Activated CD8-positive, alpha-beta memory T cell treated with anti-CD3 and anti-CD28 coated beads, Interleukin-2, amount 50 U/mL, for 1 hour (primary cell): ENCODE results near the gene IFI6.
A peak's percentile ranks its signal among the peaks of the same experiment; 100 is the strongest.

Source experiments
- DNase-seq: peaks from one replicate; pipeline ENCODE4 v3.0.0-alpha.2; 2020; ENCODE audit errors: extremely low read depth

IFI6 gene

DNA sequence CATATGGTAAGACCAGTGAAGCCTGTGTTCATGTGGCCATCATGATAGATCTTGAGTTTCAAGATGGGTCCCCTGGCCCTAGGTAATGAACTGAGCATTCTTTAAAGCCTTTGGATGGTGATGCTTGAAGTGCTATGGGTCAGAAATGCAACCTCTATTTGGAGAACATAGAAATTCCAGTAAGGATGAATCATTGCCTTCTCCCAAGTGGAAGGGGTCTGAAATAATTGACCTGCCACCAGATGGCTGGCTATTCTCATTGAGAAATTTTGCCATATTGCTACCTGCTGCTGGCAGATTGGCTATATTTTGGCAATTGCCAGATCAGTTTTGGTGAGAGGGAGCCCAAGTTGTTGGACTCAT is 739 bp upstream of the IFI6 start:
- no peak for DNase-seq

GRCh38 chr1:27669876-27670275 is 2.1 kb downstream of the IFI6 start:
- DNase-seq, result no peak

DNA sequence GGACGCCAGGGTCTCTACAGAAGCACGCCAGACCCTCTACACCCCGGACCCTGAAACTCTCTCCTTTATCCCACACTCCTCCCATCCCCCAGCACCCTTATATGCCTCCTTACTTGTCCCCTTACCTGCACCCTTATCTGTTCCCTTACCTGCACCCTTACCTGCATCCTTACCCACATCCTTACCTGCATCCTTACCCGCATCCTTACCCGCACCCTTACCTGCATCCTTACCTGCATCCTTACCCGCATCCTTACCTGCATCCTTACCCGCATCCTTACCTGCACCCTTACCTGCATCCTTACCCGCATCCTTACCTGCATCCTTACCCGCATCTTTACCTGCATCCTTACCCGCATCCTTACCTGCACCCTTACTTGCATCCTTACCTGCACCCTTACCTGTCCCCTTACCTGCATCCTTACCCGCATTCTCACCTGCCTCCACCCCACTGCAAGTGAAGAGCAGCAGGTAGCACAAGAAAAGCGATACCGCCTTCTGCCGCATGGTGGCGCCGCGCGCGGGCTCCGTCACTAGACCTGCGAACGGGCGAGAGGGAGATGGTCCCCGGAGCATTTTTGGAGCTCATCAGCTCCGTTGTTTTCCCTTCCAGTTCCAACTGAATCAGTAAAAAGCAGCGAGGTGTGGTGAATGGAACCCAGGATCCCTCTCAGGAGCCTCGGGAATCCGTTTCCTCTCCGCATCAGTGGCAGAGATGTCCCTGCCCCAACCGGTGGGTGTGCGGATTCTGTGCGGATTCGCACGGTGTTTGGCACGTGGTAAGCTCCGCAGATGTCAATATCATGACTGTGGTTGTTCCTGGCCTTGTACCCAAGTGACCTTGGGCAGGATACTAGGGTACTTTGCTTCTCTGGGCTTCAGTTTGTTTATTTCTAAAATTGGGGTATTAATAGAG is 2.9 kb downstream of the IFI6 start:
- DNase-seq, result peak; percentile 38

GRCh38 chr1:27668121-27668807 is 3.7 kb downstream of the IFI6 start:
- DNase-seq, result no peak

GRCh38 chr1:27666791-27667254 is 5.2 kb downstream of the IFI6 start:
- no peak for DNase-seq

DNA sequence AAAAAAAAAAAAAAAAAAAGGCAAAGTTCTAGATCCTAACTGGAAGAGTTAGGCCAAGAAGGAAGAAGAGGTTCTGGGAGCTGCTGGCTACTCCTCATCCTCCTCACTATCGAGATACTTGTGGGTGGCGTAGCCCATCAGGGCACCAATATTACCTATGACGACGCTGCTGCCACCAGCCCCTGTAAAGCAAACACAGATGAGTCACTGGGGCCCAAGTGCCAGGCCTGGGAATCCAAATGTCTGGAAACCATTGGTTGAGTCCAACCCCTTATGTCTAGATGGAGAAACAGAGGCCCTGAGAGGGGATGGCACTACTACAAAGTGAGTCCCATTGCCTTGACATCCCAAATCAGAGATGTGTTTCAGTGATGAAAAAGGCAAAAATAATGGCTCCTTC is 5.7 kb downstream of the IFI6 start:
- DNase-seq, result no peak

- no peak for DNase-seq
These were observed 6.9 kb downstream of the IFI6 start for GRCh38 chr1:27665016-27665651.

GRCh38 chr1:27664291-27664690 is 7.7 kb downstream of the IFI6 start:
- no peak for DNase-seq

DNA sequence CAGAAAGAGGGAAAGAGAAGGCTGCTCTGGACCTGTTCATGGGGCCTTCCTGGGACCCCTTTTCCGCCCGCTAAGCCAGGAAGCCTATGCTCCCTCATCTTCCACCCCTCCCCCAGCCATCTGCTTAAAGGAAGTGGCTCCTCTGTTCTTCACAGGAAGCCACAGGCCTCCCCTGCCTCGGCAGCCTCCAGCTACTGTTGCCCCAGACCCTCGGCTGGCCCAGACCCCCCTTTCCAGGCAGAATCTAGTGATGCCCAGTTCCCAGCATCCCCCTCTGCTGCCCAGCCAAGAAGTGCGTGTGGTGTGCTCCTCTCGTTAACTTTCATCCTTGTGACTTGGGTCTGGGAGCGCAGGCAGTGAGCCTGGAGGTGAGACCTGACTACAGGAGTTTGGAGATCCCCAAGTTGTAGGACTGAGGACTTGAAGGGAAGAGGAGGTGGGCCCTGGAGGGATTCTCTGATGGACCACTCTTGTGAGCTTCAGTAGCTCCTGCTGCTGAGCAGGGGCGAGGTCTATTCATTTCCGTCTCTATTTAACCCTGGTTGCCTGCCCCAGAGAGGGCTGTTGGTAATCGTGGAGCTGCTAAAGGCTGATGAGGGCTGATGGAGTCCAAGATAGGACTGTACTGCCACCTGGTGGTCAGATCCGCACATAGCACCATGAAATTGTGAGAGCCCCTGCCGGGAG is 9.1 kb downstream of the IFI6 start:
- peak; percentile 70 for DNase-seq

DNA sequence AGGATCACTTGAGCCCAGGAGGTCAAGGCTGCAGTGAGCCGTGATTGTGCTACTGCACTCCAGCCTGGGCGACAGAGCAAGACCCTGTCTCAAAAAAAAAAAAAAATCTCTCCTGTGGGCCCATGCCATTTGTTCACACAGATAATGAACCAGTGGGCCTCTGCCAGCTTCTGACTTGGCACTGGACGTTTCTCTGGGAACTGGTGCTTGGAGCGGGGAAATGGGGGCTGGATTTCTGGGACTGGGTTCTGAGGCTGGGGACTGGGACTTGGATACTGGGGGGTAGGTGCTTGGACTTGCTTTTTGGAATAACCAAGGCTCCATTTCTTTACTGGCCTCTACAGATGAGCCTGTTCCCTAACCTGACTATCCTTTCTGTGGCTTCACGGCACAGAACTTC is 9.7 kb downstream of the IFI6 start:
- no peak for DNase-seq

GRCh38 chr1:27661412-27662075 is 10.4 kb downstream of the IFI6 start:
- no peak for DNase-seq

DNA sequence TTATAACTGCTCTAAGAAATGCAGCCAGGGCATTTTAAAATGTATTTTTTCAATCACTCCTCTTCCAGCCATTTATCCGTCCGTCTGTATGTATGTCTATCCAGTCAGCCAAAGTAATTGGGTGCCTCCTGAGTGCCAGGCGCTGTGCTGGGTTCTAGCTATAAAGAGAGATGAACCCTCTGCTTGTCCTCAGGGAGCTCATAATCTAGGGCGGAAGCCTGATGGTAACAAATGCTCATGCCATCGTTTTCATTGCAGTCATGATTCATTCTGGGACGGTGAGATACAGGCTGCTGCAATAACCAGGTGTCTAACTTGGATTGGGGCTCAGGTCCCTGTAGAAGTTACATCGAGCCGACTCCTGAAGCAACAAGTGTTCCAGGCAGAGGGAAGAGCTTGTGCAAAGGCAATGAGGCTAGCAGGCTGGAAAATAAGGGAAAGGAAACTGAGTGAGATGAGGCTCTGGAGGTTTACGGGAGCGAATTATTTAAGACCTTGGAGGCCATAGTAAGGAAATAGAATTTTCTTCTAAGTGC is 11.6 kb downstream of the IFI6 start:
- no peak for DNase-seq

- peak; percentile 57 for DNase-seq
These were observed 12.3 kb downstream of the IFI6 start for GRCh38 chr1:27659497-27660299.

DNA sequence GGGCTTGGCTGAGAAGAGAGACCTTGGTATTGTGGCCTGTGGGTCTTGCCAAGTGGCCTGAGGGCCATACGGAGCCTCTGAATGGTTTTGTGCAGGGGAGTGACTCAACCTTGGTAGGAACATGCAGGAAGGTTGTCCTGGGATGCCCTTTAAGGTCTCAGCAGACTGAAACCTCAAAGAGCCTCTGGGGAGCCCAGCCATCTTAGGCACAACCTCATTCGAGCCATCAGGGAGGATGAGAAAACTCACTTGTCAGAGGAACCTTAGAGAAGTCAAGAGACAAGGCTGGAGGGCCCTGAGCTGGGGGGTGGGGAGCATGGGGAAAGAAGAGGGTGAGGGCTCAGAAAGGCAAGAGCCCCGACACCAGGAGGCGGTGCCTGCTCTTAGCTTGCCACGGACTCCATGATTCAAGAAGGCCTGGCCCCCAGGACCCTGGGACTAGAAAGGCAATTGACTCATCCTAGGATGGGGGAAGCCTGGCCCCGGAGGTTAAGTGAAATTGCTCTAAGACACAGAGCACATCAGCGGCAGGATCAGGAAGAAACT is 13.0 kb downstream of the IFI6 start:
- DNase-seq, result no peak

DNA sequence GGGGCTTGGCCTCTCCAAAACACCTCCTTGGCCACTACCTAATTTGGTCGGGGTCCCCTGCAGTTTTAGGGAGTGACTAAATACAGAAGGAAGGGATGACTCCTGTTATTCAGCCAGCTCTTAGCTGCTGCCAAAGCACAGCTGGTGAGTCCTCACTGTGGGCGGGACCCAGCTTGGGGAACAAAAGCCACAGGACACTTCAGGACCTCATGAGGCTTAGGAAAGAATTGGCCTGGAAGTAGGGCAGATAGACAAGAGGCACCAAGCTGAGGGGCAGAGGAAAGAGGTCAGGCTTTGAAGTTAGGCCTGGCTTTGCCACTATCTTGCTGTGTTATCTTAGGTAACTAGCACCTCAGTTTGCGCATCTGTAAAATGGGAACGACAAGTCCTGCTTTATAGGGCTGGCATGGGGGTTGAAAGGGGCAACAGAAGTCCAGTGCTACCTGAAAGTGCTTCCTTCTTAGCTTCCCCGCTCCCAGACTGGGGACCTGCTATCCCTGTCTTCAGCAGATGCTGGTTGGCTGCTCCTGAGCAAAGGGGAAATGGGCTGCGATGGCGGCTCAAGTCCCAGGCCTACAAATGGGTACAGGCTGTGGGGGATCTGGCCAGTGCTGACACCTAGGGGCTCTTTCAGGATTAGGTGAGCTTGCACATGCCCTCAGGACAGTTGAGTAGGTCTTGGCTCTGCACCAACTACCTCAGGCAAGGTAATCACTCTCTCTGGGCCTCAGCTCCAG is 15.7 kb downstream of the IFI6 start:
- DNase-seq, result no peak

GRCh38 chr1:27655151-27655937 is 16.6 kb downstream of the IFI6 start:
- DNase-seq, result no peak

DNA sequence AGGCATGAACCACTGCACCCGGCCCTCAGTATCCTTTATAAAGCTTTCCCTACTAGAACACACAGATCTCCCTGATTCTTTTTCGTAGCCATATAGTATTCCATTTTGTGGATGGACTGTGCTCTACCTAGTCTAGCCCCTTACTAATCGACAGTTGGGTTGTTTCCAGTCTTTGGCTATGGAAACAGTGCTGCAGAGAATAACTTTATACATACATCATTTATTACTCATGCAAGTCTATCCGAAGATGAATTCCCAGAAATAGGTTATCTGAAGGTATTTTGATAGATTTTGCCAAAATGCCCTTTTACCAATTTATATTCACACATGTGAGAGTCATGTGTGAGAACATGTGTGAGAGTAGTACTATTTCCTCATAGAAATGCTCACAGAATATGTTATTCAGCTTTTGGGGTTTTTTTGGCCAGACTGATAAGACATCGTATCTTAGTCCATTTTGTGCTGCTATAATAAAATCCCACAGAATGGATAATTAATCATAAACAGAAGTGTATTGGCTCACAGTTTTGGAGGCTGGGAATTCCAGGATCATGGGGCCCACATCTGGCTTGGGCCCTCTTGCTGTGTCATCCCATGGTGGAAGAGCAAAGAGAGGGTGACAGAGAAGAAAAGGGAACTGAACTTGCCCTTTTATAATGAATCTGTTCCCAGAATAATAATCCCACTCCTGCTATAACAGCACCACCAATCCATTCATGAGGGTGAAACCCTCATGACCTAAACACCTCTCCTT is 19.7 kb downstream of the IFI6 start:
- no peak for DNase-seq
